Measurements from ENCODE around the gene RHOH.

Gene RHOH

GRCh38 chr4:40205259-40206198 lies 8.7 kb downstream of the RHOH start:
- DNase-seq (ENCODE audit: low read depth) = no peak

GRCh38 chr4:40206426-40206825 lies 9.6 kb downstream of the RHOH start:
- no peak for DNase-seq (ENCODE audit: low read depth)

- DNase-seq (ENCODE audit: low read depth) = no peak
Observed at GRCh38 chr4:40209401-40209800, 12.6 kb downstream of the RHOH start.

- DNase-seq (ENCODE audit: low read depth) = no peak
Observed at GRCh38 chr4:40210776-40211175, 13.9 kb downstream of the RHOH start.

GRCh38 chr4:40211224-40212185 lies 14.7 kb downstream of the RHOH start:
- no peak for DNase-seq (ENCODE audit: low read depth)

GRCh38 chr4:40212674-40213527 lies 16.1 kb downstream of the RHOH start:
- no peak for DNase-seq (ENCODE audit: low read depth)

- DNase-seq (ENCODE audit: low read depth) = no peak
Observed at GRCh38 chr4:40214038-40214437, 17.2 kb downstream of the RHOH start.

GRCh38 chr4:40214661-40215418 lies 18.0 kb downstream of the RHOH start:
- no peak for DNase-seq (ENCODE audit: low read depth)

- no peak for DNase-seq (ENCODE audit: low read depth)
Observed at GRCh38 chr4:40216622-40217366, 20.0 kb downstream of the RHOH start.

- no peak for DNase-seq (ENCODE audit: low read depth)
Observed at GRCh38 chr4:40221744-40222143, 24.9 kb downstream of the RHOH start.

GRCh38 chr4:40223343-40223742 lies 26.5 kb downstream of the RHOH start:
- no peak for DNase-seq (ENCODE audit: low read depth)

- no peak for DNase-seq (ENCODE audit: low read depth)
Observed at GRCh38 chr4:40224432-40224831, 27.6 kb downstream of the RHOH start.

- no peak for DNase-seq (ENCODE audit: low read depth)
Observed at GRCh38 chr4:40225497-40225896, 28.7 kb downstream of the RHOH start.

GRCh38 chr4:40227284-40227683 lies 30.5 kb downstream of the RHOH start:
- peak; percentile 54 for DNase-seq (ENCODE audit: low read depth)

GRCh38 chr4:40228497-40229365 lies 31.9 kb downstream of the RHOH start:
- DNase-seq (ENCODE audit: low read depth) = no peak

GRCh38 chr4:40231316-40231863 lies 34.6 kb downstream of the RHOH start:
- DNase-seq (ENCODE audit: low read depth) = no peak

- DNase-seq (ENCODE audit: low read depth) = no peak
Observed at GRCh38 chr4:40232610-40233009, 35.8 kb downstream of the RHOH start.

GRCh38 chr4:40233227-40233626 lies 36.4 kb downstream of the RHOH start:
- no peak for DNase-seq (ENCODE audit: low read depth)

GRCh38 chr4:40234519-40235039 lies 37.7 kb downstream of the RHOH start:
- DNase-seq (ENCODE audit: low read depth) = no peak

All from activated T-helper 9 cell treated with anti-CD3 and anti-CD28 coated beads, Interleukin-2, amount 50 U/mL, for 16 hours (primary cell).